Activated CD8-positive, alpha-beta T cell treated with anti-CD3 and anti-CD28 coated beads, Interleukin-2, amount 10 ng/mL, durations not matched to agents 7 days and 5 days (primary cell): ENCODE measurements around the gene ANKMY1. TPM values are rescaled to one million over a fixed set of nuclear protein-coding genes. Genes with fewer than 3 reads are reported as not detected.

ENCODE experiments used
- ATAC-seq: fragments of 150-1000 bp; cut with Tn5 transposase; one replicate; pipeline ENCODE4 v1.10.0; 2021; ENCODE audit warnings: moderate library complexity
- CTCF ChIA-PET: fragments of 350-600 bp; sonication (Branson Sonifier 250); formaldehyde crosslinking; loops from one replicate; lab custom pipeline; 2021; ENCODE audit warnings: antibody characterized with exemption; lab: Charles Lee
- POLR2A ChIA-PET: fragments of 350-600 bp; sonication (Branson Sonifier 250); formaldehyde crosslinking; loops from one replicate; lab custom pipeline; 2021; ENCODE audit warnings: antibody characterized with exemption; lab: Charles Lee
- DNase-seq: peaks from one replicate; pipeline ENCODE4 v3.0.0-alpha.2; 2020
- H3K27ac Mint-ChIP-seq: one replicate; pipeline ENCODE4 v1.8.0; 2021; ENCODE audit warnings: mild to moderate bottlenecking, mixed read lengths
- H3K27me3 Mint-ChIP-seq: one replicate; pipeline ENCODE4 v1.8.0; 2021; ENCODE audit warnings: low read depth, mixed read lengths
- H3K36me3 Mint-ChIP-seq: one replicate; pipeline ENCODE4 v1.8.0; 2021; ENCODE audit warnings: low read depth, mixed read lengths
- H3K4me1 Mint-ChIP-seq: one replicate; pipeline ENCODE4 v1.8.0; 2021; ENCODE audit warnings: low read depth, mixed read lengths
- H3K4me3 Mint-ChIP-seq: one replicate; pipeline ENCODE4 v1.8.0; 2021; ENCODE audit warnings: mild to moderate bottlenecking, mixed read lengths
- H3K9me3 Mint-ChIP-seq: one replicate; pipeline ENCODE4 v1.8.0; 2022; ENCODE audit warnings: mixed read lengths; ENCODE audit not compliant: insufficient read depth
- total RNA-seq, 2 experiments: library from RNA; stranded (reverse); gene quantifications; one replicate each; pipeline ENCODE4 v1.2.3, GENCODE V29; 2021

Gene ANKMY1
- total RNA-seq, 2 experiments from 2014 or later: 27.9 to 33.3 TPM

- CTCF ChIA-PET: no interaction called here
- Mint-ChIP-seq H3K4me3 (no peak overlapping the region), H3K9me3 (no peaks in the 10 kb centered on the region), H3K36me3 (no peaks in the 10 kb centered on the region), H3K27me3 (no peaks in the 10 kb centered on the region), H3K4me1 (no peaks in the 10 kb centered on the region), H3K27ac (no peak overlapping the region)
- POLR2A ChIA-PET: no interaction called here
- DNase-seq (peak; percentile 11), ATAC-seq (no peak)
These were observed 90.6 kb downstream of the ANKMY1 start for GRCh38 chr2:240467149-240467642.

GRCh38 chr2:240466579-240467148 lies 91.1 kb downstream of the ANKMY1 start:
- DNase-seq (peak; percentile 11), ATAC-seq (no peak)
- ChIA-PET CTCF (no interaction called here), POLR2A (no interaction called here)
- Mint-ChIP-seq H3K27me3 (no peaks in the 10 kb centered on the region), H3K4me1 (no peaks in the 10 kb centered on the region), H3K36me3 (no peaks in the 10 kb centered on the region), H3K4me3 (no peak overlapping the region), H3K27ac (no peak overlapping the region), H3K9me3 (no peaks in the 10 kb centered on the region)

- no peaks in the 10 kb centered on the region for H3K4me1 Mint-ChIP-seq
- DNase-seq (peak; percentile 6), ATAC-seq (no peak)
- no peaks in the 10 kb centered on the region for H3K9me3 Mint-ChIP-seq
- no peaks in the 10 kb centered on the region for H3K27me3 Mint-ChIP-seq
- no peak overlapping the region for H3K27ac Mint-ChIP-seq
- H3K4me3 Mint-ChIP-seq: no peak overlapping the region
- ChIA-PET POLR2A (no interaction called here), CTCF (no interaction called here)
- no peaks in the 10 kb centered on the region for H3K36me3 Mint-ChIP-seq
These were observed 91.8 kb downstream of the ANKMY1 start for GRCh38 chr2:240465765-240466578.

- no peak overlapping the region for H3K27ac Mint-ChIP-seq
- no peaks in the 10 kb centered on the region for H3K27me3 Mint-ChIP-seq
- H3K4me1 Mint-ChIP-seq: no peaks in the 10 kb centered on the region
- no peak overlapping the region for H3K4me3 Mint-ChIP-seq
- ChIA-PET POLR2A (no interaction called here), CTCF (no interaction called here)
- H3K9me3 Mint-ChIP-seq: no peaks in the 10 kb centered on the region
- H3K36me3 Mint-ChIP-seq: no peaks in the 10 kb centered on the region
- ATAC-seq (no peak), DNase-seq (peak; percentile 13)
These were observed 92.5 kb downstream of the ANKMY1 start for GRCh38 chr2:240465268-240465764.

- ChIA-PET CTCF (no interaction called here), POLR2A (no interaction called here)
- Mint-ChIP-seq H3K27me3 (no peaks in the 10 kb centered on the region), H3K27ac (no peak overlapping the region), H3K36me3 (no peaks in the 10 kb centered on the region), H3K9me3 (no peaks in the 10 kb centered on the region), H3K4me3 (no peak overlapping the region), H3K4me1 (no peaks in the 10 kb centered on the region)
- ATAC-seq (no peak), DNase-seq (no peak)
These were observed 93.1 kb downstream of the ANKMY1 start for GRCh38 chr2:240464514-240465241.

- ATAC-seq (no peak), DNase-seq (no peak)
- H3K4me3 Mint-ChIP-seq: no peak overlapping the region
- ChIA-PET CTCF (no interaction called here), POLR2A (no interaction called here)
- H3K27ac Mint-ChIP-seq: no peak overlapping the region
- H3K4me1 Mint-ChIP-seq: no peaks in the 10 kb centered on the region
- H3K9me3 Mint-ChIP-seq: no peaks in the 10 kb centered on the region
- H3K36me3 Mint-ChIP-seq: no peaks in the 10 kb centered on the region
- no peaks in the 10 kb centered on the region for H3K27me3 Mint-ChIP-seq
These were observed 93.8 kb downstream of the ANKMY1 start for GRCh38 chr2:240463866-240464481.

GRCh38 chr2:240463274-240463865 lies 94.4 kb downstream of the ANKMY1 start:
- Mint-ChIP-seq H3K4me3 (no peak overlapping the region), H3K27ac (no peak overlapping the region), H3K27me3 (no peaks in the 10 kb centered on the region), H3K9me3 (no peaks in the 10 kb centered on the region), H3K4me1 (no peaks in the 10 kb centered on the region), H3K36me3 (no peaks in the 10 kb centered on the region)
- DNase-seq (no peak), ATAC-seq (no peak)
- CTCF ChIA-PET: no interaction called here
- POLR2A ChIA-PET: no interaction called here

- POLR2A ChIA-PET: interaction anchor here (0.5 kb wide), 1 partner anchor 1061 kb away, joined by 3 read pairs; no protein-coding TSS in a partner anchor
- Mint-ChIP-seq H3K36me3 (no peaks in the 10 kb centered on the region), H3K9me3 (no peaks in the 10 kb centered on the region), H3K27ac (no peak overlapping the region), H3K4me1 (no peaks in the 10 kb centered on the region), H3K27me3 (no peaks in the 10 kb centered on the region), H3K4me3 (no peak overlapping the region)
- ATAC-seq (no peak), DNase-seq (no peak)
- CTCF ChIA-PET: no interaction called here
These were observed 95.0 kb downstream of the ANKMY1 start for GRCh38 chr2:240462707-240463273.

GRCh38 chr2:240462073-240462706 lies 95.6 kb downstream of the ANKMY1 start:
- no peaks in the 10 kb centered on the region for H3K4me1 Mint-ChIP-seq
- no peak for DNase-seq
- H3K9me3 Mint-ChIP-seq: no peaks in the 10 kb centered on the region

GRCh38 chr2:240461471-240462072 lies 96.2 kb downstream of the ANKMY1 start:
- no peak for ATAC-seq
- CTCF ChIA-PET: no interaction called here
- no peaks in the 10 kb centered on the region for H3K9me3 Mint-ChIP-seq
- DNase-seq: no peak
- H3K36me3 Mint-ChIP-seq: no peaks in the 10 kb centered on the region
- H3K4me1 Mint-ChIP-seq: no peaks in the 10 kb centered on the region
- H3K27ac Mint-ChIP-seq: no peak overlapping the region
- POLR2A ChIA-PET: no interaction called here
- H3K4me3 Mint-ChIP-seq: no peak overlapping the region
- H3K27me3 Mint-ChIP-seq: peaks cover 5% of the 10 kb centered on the region

More at GRCh38 chr2:240462073-240462706, 95.6 kb downstream of the ANKMY1 start:
- ChIA-PET POLR2A (no interaction called here), CTCF (no interaction called here)
- Mint-ChIP-seq H3K4me3 (no peak overlapping the region), H3K27me3 (no peaks in the 10 kb centered on the region), H3K27ac (no peak overlapping the region), H3K36me3 (no peaks in the 10 kb centered on the region)
- ATAC-seq: no peak
